ENCODE data around the gene TMEM204. TPM values are rescaled to one million over a fixed set of nuclear protein-coding genes. Genes with fewer than 3 reads are reported as not detected.

The TMEM204 gene
- total RNA-seq, 1 donor from 2014 or later, result 2.5 TPM

GRCh38 chr16:1538804-1539520 is 5.5 kb downstream of the TMEM204 start:
- DNase-seq, result no peak

GRCh38 chr16:1539720-1540555 is 6.5 kb downstream of the TMEM204 start:
- no peak for DNase-seq

GRCh38 chr16:1540556-1540855 is 7.0 kb downstream of the TMEM204 start:
- DNase-seq, result no peak

DNA sequence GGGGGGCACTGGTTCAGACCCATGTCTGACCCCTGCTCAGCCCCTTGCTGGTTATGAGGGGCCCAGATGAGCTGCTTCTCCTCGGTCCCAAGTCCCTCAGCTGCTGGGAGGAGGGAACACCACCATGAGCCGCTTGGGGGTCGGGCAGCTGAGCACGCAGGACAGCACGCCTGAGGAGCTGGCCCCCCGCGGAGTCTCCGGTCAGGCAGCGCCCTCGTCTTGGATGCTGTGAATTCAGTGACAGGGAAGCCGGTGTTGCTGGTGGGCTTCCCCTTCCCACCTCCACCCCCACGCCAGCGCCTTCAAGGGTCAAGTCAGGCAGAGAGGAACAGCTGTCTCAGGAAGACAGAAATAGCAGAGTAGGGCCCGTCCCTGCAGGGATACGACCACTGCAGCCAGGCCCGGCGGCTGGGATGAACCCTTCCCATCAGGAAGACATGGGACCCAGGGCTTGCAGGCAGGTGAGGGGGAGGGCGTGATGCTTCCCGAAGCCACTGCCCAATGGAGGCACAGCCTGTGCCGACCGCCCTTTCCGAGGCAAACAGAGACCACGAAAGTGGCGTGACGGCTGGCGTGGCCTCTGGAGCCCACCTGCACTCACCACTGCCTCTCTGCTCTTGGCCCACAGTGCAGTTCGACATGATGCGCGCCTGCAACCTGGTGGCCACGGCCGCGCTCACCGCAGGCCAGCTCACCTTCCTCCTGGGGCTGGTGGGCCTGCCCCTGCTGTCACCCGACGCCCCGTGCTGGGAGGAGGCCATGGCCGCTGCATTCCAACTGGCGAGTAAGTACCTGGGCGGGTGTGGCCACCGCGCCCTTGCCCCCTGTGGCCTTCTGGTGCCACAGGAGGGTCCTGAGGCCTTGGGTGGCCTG is 8.1 kb downstream of the TMEM204 start:
- DNase-seq, result no peak

DNA sequence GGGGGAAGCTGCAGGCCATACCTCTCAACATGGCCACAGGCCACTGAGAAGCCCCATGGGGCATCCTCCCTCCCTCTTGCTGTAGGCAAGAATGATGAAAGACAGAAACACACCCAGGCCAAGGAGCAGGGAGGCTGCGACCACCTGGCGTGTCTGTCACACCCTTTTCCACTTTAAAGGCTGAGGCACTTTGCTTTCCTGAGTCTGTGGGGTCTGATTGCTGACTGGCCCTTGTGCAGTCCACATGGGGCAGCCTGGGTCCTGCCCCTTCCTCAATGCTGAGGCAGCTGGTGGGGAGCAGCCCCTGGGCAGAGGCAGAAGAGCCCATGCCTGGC is 8.7 kb downstream of the TMEM204 start:
- DNase-seq, result no peak

GRCh38 chr16:1542533-1542932 is 9.1 kb downstream of the TMEM204 start:
- no peak for DNase-seq

- DNase-seq, result no peak
Observed at GRCh38 chr16:1543085-1543896, 9.8 kb downstream of the TMEM204 start.

DNA sequence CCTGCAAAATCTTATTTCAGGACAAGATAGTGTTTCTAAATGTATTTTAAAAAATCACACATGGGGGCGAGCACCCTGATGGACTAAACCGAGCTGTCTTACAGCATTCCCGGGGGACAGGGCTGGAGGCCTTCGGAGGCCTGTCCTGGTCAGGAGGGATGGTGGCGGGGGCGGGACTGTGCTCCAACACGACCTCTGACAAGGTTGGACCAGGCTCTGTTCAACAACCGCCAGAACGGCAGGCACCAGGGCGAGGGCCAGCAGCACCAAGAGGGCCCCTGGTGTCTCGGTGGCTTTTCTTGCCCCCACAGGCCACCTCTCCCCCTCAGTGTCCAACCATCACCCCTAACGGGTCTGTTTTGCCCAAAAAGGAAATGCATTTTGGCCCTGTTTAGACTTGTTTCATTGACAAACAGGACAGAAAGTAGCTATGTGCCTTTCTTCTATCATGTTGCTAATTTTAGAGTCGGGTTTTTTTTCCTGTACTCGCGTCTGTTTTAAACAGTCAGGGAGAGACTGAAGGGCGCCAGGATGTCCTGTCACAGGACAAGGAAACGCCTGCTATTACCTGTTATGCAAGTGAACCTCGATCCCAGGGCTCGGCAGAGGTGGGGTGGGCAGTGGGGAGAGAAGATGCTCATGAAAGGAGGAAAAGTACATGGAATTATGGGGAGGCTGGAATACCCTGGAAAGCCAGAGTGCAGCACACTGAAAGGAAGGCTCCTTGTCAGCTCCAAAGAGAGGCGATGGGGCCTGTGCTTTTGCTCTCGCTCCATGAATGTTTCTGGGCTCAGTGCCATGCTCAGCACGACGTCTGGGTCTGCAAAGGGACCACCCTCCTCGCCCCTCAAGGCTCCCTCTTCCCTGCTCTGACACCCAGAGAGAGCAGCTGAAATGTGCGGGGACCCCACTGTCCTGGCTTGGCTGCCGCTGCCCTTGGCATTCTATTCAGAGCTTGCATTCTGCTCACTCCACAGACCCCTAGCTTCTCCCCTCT is 11.9 kb downstream of the TMEM204 start:
- DNase-seq, result no peak

- no peak for DNase-seq
Observed at GRCh38 chr16:1546430-1546829, 13.0 kb downstream of the TMEM204 start.

GRCh38 chr16:1548233-1548632 is 14.8 kb downstream of the TMEM204 start:
- DNase-seq, result no peak

GRCh38 chr16:1548727-1549126 is 15.3 kb downstream of the TMEM204 start:
- no peak for DNase-seq

GRCh38 chr16:1550069-1550468 is 16.6 kb downstream of the TMEM204 start:
- no peak for DNase-seq

DNA sequence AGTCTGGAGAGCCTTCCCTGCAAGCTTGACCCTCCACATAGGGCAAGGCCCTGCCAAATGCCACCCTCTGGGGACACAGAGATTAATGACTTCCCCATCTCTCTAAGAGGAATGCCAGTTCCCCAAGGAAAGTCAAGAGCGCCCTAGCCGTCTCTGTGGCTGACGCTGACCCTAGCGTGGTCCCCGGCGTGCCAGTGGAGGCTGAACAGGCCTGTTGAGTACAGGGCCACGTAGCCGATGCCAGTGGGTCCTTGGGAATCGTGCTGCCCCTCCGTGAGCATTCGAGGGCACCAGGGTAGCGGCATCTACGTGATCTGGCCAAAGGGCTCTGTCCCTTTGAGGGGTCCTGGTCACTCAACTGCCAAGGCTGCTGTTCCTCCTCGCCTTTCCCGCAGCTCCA is 17.2 kb downstream of the TMEM204 start:
- no peak for DNase-seq

DNA sequence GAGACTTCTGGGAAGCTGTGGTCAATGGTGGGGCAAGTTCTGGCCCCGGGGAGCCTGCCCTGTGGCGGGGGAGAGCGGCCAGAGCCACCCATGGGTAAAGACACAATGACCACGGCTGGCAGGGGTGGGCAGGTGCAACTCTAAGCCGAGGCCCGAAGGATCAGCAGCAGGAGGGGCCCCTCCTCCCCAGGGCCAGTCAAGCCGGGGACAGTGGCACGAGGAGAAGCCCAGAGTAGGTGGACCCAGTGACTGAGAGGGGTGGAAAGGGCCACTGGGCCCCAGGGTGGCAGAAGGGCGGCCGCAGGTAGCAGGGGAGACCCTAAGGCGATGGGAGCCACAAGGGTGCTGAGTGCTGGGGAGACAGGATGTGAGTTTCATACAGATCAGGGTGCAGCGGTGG is 17.7 kb downstream of the TMEM204 start:
- DNase-seq, result no peak

- DNase-seq, result no peak
Observed at GRCh38 chr16:1552129-1552528, 18.7 kb downstream of the TMEM204 start.

GRCh38 chr16:1553946-1554825 is 20.7 kb downstream of the TMEM204 start:
- DNase-seq, result no peak

DNA sequence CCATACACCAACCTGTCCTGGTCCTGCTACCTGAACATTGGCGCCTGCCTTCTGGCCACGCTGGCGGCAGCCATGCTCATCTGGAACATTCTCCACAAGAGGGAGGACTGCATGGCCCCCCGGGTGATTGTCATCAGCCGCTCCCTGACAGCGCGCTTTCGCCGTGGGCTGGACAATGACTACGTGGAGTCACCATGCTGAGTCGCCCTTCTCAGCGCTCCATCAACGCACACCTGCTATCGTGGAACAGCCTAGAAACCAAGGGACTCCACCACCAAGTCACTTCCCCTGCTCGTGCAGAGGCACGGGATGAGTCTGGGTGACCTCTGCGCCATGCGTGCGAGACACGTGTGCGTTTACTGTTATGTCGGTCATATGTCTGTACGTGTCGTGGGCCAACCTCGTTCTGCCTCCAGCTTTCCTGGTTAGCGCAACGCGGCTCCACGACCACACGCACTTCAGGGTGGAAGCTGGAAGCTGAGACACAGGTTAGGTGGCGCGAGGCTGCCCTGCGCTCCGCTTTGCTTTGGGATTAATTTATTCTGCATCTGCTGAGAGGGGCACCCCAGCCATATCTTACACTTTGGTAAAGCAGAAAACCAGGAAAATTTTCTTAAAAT is 21.5 kb downstream of the TMEM204 start:
- DNase-seq, result no peak

DNA sequence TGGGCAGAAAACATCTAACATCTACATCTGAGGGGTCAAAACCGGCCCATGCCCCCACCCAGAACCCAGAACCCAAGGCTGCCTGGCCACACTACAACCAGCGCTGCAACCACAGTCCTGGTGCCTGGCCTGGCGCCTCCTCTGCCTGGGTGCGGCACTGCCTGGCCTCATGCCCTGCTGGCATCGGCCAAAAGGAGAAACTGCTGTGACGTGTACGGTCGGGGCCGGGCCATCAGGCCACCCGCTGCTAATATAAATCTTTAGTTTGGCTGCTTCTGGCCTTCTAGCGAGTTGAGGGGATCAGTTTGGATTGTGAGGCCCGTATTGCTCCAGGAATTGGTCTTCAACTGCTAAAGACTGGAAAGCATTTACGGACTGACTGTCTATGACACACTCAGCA is 22.8 kb downstream of the TMEM204 start:
- DNase-seq, result no peak

DNA sequence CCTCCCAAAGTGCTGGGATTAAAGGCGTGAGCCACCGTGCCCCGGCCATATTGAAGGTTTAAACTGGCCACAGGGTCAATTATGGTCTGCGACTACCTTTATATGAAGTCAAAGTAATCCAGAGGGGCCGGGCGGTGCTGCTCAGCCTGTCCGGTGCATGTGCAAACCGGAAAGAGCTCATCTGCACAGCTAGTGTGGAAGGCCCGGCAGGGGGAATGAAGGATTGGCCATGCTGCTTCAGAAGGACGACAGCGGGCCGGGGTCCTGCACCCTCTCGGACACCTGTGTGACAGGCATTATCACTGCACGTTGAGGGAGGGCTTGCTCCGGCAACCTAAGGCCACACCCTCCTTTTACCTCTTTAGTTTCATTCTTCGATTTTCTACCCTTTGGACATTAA is 23.6 kb downstream of the TMEM204 start:
- no peak for DNase-seq

All from occipital lobe (tissue), 2 donors.